Epithelial cell of proximal tubule (primary cell): ENCODE measurements around the gene TRNT1. TPM values are rescaled to one million over a fixed set of nuclear protein-coding genes. Genes with fewer than 3 reads are reported as not detected.

Source experiments
- DNase-seq: peaks from one replicate; pipeline ENCODE4 v3.0.0-alpha.2; 2011; ENCODE audit warnings: low read depth
- H3K4me3 ChIP-seq: 2 replicates; pipeline ENCODE4 v1.5.1; 2011; ENCODE audit warnings: low read depth, mild to moderate bottlenecking, low read length
- total RNA-seq: library from RNA; depleted of rRNA; stranded (reverse); fragments of >200 nt; gene quantifications from 2 replicates; pipeline ENCODE4 v1.2.3, GENCODE V29; 2015
- TF ChIP-seq, protein P1 (sequence below): conservative IDR thresholded peaks from 2 replicates; pipeline ENCODE4 v1.5.1; 2012; ENCODE audit warnings: low read depth, mild to moderate bottlenecking, low read length

Gene TRNT1
- total RNA-seq, 1 donor from 2014 or later = 21.2 TPM

DNA sequence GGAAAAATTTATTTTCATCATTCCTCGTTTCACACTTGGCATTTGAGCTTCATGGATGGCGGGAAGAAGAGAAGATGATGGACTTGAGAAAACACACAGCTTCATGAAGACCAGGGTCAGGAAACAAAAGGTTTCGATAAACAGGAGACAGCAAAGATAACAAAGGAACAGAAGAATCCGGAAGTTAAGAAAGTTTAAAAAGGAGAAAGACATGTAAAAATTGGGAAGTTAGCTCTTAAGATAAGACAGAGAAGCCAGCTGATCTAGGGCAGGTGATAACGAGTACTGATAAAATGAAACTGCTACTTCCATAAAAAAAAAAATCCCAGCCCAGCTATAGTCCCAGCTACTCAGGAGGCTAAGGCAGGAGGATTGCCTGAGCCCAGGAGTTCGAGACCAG lies 40.5 kb upstream of the TRNT1 start:
- H3K4me3 ChIP-seq = no peak overlapping the region
- DNase-seq = no peak
- TF ChIP-seq, protein P1, sequence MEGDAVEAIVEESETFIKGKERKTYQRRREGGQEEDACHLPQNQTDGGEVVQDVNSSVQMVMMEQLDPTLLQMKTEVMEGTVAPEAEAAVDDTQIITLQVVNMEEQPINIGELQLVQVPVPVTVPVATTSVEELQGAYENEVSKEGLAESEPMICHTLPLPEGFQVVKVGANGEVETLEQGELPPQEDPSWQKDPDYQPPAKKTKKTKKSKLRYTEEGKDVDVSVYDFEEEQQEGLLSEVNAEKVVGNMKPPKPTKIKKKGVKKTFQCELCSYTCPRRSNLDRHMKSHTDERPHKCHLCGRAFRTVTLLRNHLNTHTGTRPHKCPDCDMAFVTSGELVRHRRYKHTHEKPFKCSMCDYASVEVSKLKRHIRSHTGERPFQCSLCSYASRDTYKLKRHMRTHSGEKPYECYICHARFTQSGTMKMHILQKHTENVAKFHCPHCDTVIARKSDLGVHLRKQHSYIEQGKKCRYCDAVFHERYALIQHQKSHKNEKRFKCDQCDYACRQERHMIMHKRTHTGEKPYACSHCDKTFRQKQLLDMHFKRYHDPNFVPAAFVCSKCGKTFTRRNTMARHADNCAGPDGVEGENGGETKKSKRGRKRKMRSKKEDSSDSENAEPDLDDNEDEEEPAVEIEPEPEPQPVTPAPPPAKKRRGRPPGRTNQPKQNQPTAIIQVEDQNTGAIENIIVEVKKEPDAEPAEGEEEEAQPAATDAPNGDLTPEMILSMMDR = no peak

DNA sequence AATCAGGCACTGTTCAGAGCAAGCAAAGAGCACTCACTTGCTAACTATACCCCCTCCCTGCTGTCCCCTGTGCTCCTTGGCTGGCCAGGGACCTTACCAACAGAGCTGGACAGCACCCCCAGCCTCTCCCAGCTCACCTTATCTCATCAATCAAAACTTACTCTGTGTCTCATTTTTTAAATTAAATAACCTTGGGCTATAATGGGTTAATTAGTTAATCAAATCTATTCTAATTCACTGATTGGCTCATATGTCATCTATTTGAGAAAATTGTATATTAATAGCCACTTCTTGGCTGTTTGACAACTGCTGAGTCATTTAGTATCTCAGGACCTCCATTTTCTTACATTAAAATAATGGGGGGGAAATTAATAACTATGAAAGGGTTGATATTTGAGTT lies 39.5 kb upstream of the TRNT1 start:
- TF ChIP-seq, protein P1 = no peak
- no peak for DNase-seq
- H3K4me3 ChIP-seq = no peak overlapping the region

DNA sequence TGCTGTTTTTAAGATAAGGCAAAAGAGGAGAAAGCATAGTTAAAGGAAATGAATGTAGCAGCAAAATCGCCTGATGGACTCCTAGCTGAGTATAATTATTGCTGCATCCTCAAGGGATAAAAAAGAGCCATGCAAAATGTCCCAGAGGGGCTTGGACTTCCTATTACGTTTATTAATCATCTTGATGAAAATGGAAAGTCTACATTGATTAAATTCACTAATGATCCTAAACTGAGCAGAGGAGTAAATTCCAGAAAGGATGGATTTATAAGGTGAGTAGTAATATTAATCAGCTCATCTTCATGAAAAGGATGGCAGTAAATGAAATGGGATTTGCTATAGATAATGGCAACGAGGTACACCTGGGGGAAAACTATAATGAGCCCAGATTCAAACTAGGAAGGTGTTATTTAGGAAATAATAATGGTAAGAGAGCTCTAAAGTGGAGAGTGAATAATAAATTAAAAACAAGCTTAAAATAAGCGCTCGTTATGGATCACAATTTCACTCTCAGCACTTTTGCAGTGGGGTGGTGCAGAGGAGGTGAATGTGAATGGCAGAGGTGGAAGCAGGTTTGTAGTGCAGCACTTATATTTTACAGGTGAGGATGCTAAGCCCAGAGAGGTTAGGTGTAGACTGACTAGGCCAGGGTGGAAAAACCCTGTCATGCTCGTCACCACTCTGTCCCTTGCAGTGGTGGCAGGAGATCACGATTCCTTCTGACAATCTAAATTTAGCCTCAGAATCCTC lies 38.8 kb upstream of the TRNT1 start:
- TF ChIP-seq, protein P1 = no peak
- no peak overlapping the region for H3K4me3 ChIP-seq
- DNase-seq = no peak

DNA sequence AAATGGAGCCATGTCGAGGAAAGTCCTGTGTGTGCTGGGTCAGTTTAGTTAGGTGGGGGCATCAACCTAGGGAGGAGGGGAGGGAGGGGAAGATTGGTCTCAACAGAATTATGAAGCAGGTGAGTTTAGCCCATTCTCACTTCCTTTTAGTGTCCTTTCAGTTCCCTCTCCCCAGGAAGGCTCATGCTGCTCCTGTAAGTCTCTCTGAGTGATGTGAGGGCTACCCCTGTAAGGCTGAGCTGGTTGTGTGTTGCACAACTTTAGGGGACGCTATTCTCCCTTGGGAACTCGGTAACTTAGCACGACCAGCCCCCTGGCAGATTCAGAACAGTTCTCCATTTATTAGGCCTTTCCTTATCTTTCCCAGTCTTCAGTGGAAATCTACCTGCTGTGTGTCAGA lies 37.7 kb upstream of the TRNT1 start:
- no peak overlapping the region for H3K4me3 ChIP-seq
- TF ChIP-seq, protein P1 = no peak
- no peak for DNase-seq

DNA sequence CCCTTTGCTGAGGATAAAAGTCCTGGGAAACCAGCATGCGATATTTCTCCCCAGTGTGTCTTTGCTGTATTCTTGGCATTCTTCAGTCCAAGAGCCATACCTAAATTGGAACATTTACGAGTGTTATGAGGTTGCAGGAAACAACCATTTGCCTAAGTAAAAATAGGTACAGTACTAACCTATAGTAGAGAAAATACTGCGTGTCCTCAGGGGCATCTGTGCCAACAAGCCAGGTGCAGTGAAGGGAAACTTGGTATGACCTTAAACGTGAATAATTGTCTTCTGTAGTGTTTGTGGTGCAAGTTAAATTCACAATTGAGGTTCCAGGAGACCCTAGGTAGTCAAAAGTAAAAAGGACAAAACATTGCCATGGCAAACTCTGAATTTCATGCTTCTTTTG lies 28.8 kb upstream of the TRNT1 start:
- no peak overlapping the region for H3K4me3 ChIP-seq
- TF ChIP-seq, protein P1 = no peak

DNA sequence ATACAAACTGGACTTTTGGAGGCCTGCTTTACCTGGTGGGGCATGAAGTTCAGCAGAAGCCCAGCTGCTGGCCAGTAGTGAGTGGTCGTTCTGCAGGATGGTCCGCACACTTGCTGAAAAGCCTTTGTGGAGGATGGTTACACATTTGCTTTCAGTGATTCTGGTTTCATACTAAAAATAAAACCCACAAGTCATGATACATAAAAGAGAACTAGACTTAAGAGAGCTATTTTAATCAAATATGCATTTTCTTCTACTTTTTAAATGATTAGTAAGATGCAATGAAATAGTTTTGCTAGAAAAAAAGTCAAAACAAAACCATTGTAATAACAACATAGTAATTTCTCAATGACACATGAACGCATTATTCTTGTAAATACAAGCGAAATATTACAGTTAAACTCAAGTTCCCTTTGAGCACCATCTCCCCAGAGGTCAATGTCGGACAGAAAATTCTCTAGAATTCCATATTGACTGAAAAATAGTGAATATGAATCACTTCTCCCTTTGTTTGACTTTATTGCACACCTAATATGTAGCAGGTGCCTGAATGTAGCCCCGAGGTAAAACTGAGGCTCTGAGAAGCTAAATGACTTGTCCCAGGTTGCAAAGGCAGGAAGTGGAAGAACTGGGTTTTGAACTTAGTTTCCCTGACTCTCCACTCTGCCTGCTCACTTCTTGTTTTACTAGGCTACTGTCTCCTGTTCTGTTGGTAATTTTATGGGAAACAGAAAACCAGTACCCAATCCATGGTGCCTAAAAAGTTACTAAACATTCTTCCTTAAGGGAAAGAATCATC lies 24.9 kb upstream of the TRNT1 start:
- DNase-seq = no peak
- TF ChIP-seq, protein P1 = no peak
- no peak overlapping the region for H3K4me3 ChIP-seq

More for the DNA sequence above, 28.8 kb upstream of the TRNT1 start:
- no peak for DNase-seq
